WTC11 (cell line): Measurements from ENCODE around the gene VCPKMT.

ENCODE experiments used
- CTCF ChIP-seq: fragments of 200-600 bp; IDR thresholded peaks from 2 replicates; pipeline ENCODE4 v1.8.0; 2022; ENCODE audit warnings: antibody characterized with exemption
- NFE2L1 ChIP-seq: sonication (generic); formaldehyde crosslinking; IDR thresholded peaks from 2 replicates; pipeline ENCODE4 v1.8.1; 2023; ENCODE audit warnings: missing genetic modification reagents
- SP1 ChIP-seq: sonication (generic); formaldehyde crosslinking; conservative IDR thresholded peaks from 2 replicates; pipeline ENCODE4 v1.8.1; 2022; ENCODE audit warnings: missing genetic modification reagents
- ZNF512 ChIP-seq: sonication (generic); formaldehyde crosslinking; IDR thresholded peaks from 2 replicates; pipeline ENCODE4 v1.8.1; 2022; ENCODE audit warnings: missing genetic modification reagents, borderline replicate concordance
- TF ChIP-seq, protein P1 (sequence below): fragments of 250-450 bp; sonication (Bioruptor Pico); IDR thresholded peaks from 2 replicates; pipeline ENCODE4 v1.9.0; 2021; ENCODE audit warnings: mild to moderate bottlenecking

GRCh38 chr14:50070840-50071548 is 45.4 kb downstream of the VCPKMT start:
- no peak for TF ChIP-seq CTCF
- TF ChIP-seq ZNF512 (CRISPR knock-in tag), result no peak
- TF ChIP-seq, protein P1, sequence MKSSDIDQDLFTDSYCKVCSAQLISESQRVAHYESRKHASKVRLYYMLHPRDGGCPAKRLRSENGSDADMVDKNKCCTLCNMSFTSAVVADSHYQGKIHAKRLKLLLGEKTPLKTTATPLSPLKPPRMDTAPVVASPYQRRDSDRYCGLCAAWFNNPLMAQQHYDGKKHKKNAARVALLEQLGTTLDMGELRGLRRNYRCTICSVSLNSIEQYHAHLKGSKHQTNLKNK (CRISPR knock-in tag), result no peak
- TF ChIP-seq SP1 (CRISPR knock-in tag), result no peak
- TF ChIP-seq NFE2L1 (CRISPR knock-in tag), result no peak
